Stimulated activated CD8-positive, alpha-beta memory T cell treated with anti-CD3 and anti-CD28 coated beads, Interleukin-12 subunit alpha, Interleukin-12 subunit beta, amount 100 ng/mL, for 4 hours (primary cell): ENCODE measurements around the gene KRT23.
"Not testable (repeated sequence)": the region's sequence is repeated elsewhere in the genome, so short reads cannot be mapped to it uniquely, and the experiment has no call there.

Experiments used
- DNase-seq: peaks from one replicate; pipeline ENCODE4 v3.0.0-alpha.2; 2020; ENCODE audit warnings: low read depth

Gene KRT23

GRCh38 chr17:40949418-40949817 lies 12.0 kb upstream of the KRT23 start:
- DNase-seq = no peak

GRCh38 chr17:40947929-40948328 lies 10.5 kb upstream of the KRT23 start:
- DNase-seq = no peak

- DNase-seq = no peak
These were observed 8.0 kb upstream of the KRT23 start for GRCh38 chr17:40945414-40945813.

GRCh38 chr17:40944531-40944930 lies 7.1 kb upstream of the KRT23 start:
- no peak for DNase-seq

- DNase-seq = no peak
These were observed 5.1 kb upstream of the KRT23 start for GRCh38 chr17:40942553-40942952.

- DNase-seq = no peak
These were observed 2.8 kb upstream of the KRT23 start for GRCh38 chr17:40940266-40940665.

- DNase-seq = no peak
These were observed 1.5 kb upstream of the KRT23 start for GRCh38 chr17:40938981-40939380.

GRCh38 chr17:40936976-40937375 lies 470 bp downstream of the KRT23 start:
- DNase-seq = no peak

- no peak for DNase-seq
These were observed 942 bp downstream of the KRT23 start for GRCh38 chr17:40936437-40936971.

GRCh38 chr17:40935624-40936023 lies 1.8 kb downstream of the KRT23 start:
- DNase-seq = no peak

GRCh38 chr17:40932608-40933007 lies 4.8 kb downstream of the KRT23 start:
- no peak for DNase-seq

GRCh38 chr17:40931311-40931710 lies 6.1 kb downstream of the KRT23 start:
- DNase-seq = no peak

GRCh38 chr17:40926341-40926740 lies 11.1 kb downstream of the KRT23 start:
- no peak for DNase-seq

GRCh38 chr17:40922239-40922638 lies 15.2 kb downstream of the KRT23 start:
- no peak for DNase-seq

GRCh38 chr17:40921026-40921425 lies 16.4 kb downstream of the KRT23 start:
- no peak for DNase-seq

GRCh38 chr17:40917116-40917515 lies 20.3 kb downstream of the KRT23 start:
- DNase-seq = not testable (repeated sequence)

- DNase-seq = no peak
These were observed 21.1 kb downstream of the KRT23 start for GRCh38 chr17:40916366-40916765.

GRCh38 chr17:40915721-40916256 lies 21.7 kb downstream of the KRT23 start:
- DNase-seq = no peak

- DNase-seq = no peak
These were observed 22.2 kb downstream of the KRT23 start for GRCh38 chr17:40915199-40915661.

- DNase-seq = no peak
These were observed 23.2 kb downstream of the KRT23 start for GRCh38 chr17:40914075-40914855.

- no peak for DNase-seq
These were observed 24.8 kb downstream of the KRT23 start for GRCh38 chr17:40912486-40913210.

GRCh38 chr17:40910441-40910841 lies 27.0 kb downstream of the KRT23 start:
- no peak for DNase-seq

GRCh38 chr17:40909755-40910154 lies 27.7 kb downstream of the KRT23 start:
- DNase-seq = no peak
